Tibial nerve (tissue), 4 donors: Measurements from ENCODE around the gene SUDS3. TPM values are rescaled to one million over a fixed set of nuclear protein-coding genes. Genes with fewer than 3 reads are reported as not detected.

Experiments
- DNase-seq, 2 donors: peaks; one replicate each; pipeline ENCODE4 v3.0.0-alpha.2; 2019; ENCODE audit warnings: low spot score in 2 of 2
- H3K27ac ChIP-seq, 4 donors: fragments of 200-600 bp; sonication (generic) in 3 of 4; one replicate each; pipeline ENCODE4 v1.5.1; 2017 to 2019; ENCODE audit warnings: mild to moderate bottlenecking in 1 of 4
- H3K27me3 ChIP-seq, 2 donors: fragments of 200-600 bp; sonication (generic) in 1 of 2; one replicate each; pipeline versions ENCODE4 v1.5.1 to v1.6.0; 2017 to 2019
- H3K36me3 ChIP-seq, 3 donors: fragments of 200-600 bp; sonication (generic); one replicate each; pipeline ENCODE4 v1.5.1; 2018 to 2019
- H3K4me1 ChIP-seq, 4 donors: fragments of 200-600 bp; sonication (generic) in 3 of 4; one replicate each; pipeline ENCODE4 v1.5.1; 2017 to 2019
- H3K4me3 ChIP-seq, 4 donors: fragments of 200-600 bp; sonication (generic) in 3 of 4; one replicate each; pipeline ENCODE4 v1.5.1; 2017 to 2019; ENCODE audit warnings: mild to moderate bottlenecking in 1 of 4, moderate library complexity in 1 of 4
- H3K9me3 ChIP-seq, 4 donors: fragments of 200-600 bp; sonication (generic) in 3 of 4; one replicate each; pipeline ENCODE4 v1.5.1; 2017 to 2019
- EP300 ChIP-seq, 2 donors: sonication (generic); formaldehyde crosslinking; IDR thresholded peaks; one replicate each; pipeline ENCODE4 v1.6.1; 2017; ENCODE audit warnings: antibody characterized with exemption in 2 of 2, mild to moderate bottlenecking in 1 of 2
- POLR2A ChIP-seq, 2 donors: fragments of 450-650 bp; IDR thresholded peaks; one replicate each; pipeline ENCODE4 v1.6.1; 2017; ENCODE audit warnings: antibody characterized with exemption in 2 of 2, mild to moderate bottlenecking in 2 of 2, moderate library complexity in 2 of 2
- WGBS, 2 donors: methylation state at CpG; one replicate each; pipeline ENCODE4 v1.1.5; 2018; 5-methylcytosine and 5-hydroxymethylcytosine counted together
- total RNA-seq, 4 donors: library from RNA; depleted of rRNA; stranded (reverse); fragments of >200 nt; gene quantifications; one replicate each; pipeline ENCODE4 v1.1.0, GENCODE V29; 2016
- TF ChIP-seq, protein P1 (sequence below), 5 experiments: fragments of 200-600 bp in 3 of 5; fragments of 450-650 bp in 2 of 5; sonication (generic) in 3 of 5; IDR thresholded peaks; one replicate each; pipeline ENCODE4 v1.5.1; 2016 to 2019; ENCODE audit warnings: antibody characterized with exemption in 5 of 5, mild to moderate bottlenecking in 3 of 5, moderate library complexity in 2 of 5

The SUDS3 gene
- total RNA-seq, 4 donors from 2014 or later: 33.9 to 92.0 (median 58.3) TPM

DNA sequence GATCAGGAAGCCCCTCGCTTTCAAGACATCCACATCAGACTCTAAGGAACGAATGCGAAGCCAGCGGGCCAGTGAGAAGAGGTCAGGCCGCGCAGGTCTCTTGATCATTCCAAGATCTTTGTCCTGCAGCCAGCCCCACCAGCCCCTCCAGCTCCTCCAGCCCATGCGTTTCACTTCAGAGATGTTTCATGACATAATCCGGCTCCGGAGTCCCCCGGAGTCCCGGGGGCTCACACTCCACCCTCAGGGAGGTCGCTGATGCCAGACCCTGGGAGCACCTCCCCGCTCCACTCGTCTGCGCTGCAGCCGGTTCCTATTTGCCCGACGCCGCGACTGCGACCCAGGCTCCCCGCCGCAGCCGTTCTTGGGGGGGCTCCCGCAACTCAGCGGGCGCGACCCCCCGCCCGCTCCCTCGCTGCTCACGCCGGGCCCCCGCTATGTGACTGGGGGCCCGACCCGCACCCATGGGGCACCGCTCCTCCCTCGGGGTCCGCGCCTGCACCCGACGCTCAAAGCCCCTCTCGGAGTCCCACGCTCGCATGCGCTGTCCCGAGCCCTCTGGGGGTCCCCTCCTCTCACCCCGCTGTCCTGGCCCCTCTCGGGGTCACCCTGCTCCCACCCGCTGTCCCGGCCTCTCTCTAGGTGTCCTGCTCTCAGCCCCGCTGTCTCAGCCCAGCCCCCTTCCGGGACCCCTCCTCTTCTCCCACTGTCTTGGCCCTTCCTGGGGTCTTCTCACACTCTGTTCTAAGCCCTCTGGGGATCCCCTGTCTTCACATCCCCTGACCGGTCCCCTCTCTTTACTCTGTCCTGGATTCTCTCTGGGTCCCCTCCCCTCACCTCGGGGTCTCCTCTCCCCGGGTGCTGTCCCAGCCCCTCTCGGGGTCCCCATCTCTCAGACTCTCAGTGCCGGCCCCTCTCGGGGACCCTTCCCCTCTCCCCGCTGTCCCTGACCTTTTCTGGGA lies 4.8 kb upstream of the SUDS3 start:
- H3K9me3 ChIP-seq: no peaks in the 10 kb centered on the region
- 3 to 4% methylated on average over 33 to 44 of the region's 60 CpGs for WGBS, 2 donors
- peaks cover 0 to 51% (median 15%) of the 10 kb centered on the region in 4 donors for H3K4me1 ChIP-seq
- H3K4me3 ChIP-seq: peak overlapping the region; percentile 71 to 87 (median 82)
- H3K27ac ChIP-seq: peak overlapping the region in 3 of 4 donors; percentile 26 to 97 (median 87)
- H3K36me3 ChIP-seq: no peaks in the 10 kb centered on the region
- DNase-seq: no peak
- H3K27me3 ChIP-seq: no peaks in the 10 kb centered on the region
- TF ChIP-seq, protein P1, sequence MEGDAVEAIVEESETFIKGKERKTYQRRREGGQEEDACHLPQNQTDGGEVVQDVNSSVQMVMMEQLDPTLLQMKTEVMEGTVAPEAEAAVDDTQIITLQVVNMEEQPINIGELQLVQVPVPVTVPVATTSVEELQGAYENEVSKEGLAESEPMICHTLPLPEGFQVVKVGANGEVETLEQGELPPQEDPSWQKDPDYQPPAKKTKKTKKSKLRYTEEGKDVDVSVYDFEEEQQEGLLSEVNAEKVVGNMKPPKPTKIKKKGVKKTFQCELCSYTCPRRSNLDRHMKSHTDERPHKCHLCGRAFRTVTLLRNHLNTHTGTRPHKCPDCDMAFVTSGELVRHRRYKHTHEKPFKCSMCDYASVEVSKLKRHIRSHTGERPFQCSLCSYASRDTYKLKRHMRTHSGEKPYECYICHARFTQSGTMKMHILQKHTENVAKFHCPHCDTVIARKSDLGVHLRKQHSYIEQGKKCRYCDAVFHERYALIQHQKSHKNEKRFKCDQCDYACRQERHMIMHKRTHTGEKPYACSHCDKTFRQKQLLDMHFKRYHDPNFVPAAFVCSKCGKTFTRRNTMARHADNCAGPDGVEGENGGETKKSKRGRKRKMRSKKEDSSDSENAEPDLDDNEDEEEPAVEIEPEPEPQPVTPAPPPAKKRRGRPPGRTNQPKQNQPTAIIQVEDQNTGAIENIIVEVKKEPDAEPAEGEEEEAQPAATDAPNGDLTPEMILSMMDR (IDR thresholded peaks at IDR 0.05): no peak
- no peak for TF ChIP-seq EP300 (IDR thresholded peaks at IDR 0.05)
- no peak for TF ChIP-seq POLR2A (IDR thresholded peaks at IDR 0.05)

DNA sequence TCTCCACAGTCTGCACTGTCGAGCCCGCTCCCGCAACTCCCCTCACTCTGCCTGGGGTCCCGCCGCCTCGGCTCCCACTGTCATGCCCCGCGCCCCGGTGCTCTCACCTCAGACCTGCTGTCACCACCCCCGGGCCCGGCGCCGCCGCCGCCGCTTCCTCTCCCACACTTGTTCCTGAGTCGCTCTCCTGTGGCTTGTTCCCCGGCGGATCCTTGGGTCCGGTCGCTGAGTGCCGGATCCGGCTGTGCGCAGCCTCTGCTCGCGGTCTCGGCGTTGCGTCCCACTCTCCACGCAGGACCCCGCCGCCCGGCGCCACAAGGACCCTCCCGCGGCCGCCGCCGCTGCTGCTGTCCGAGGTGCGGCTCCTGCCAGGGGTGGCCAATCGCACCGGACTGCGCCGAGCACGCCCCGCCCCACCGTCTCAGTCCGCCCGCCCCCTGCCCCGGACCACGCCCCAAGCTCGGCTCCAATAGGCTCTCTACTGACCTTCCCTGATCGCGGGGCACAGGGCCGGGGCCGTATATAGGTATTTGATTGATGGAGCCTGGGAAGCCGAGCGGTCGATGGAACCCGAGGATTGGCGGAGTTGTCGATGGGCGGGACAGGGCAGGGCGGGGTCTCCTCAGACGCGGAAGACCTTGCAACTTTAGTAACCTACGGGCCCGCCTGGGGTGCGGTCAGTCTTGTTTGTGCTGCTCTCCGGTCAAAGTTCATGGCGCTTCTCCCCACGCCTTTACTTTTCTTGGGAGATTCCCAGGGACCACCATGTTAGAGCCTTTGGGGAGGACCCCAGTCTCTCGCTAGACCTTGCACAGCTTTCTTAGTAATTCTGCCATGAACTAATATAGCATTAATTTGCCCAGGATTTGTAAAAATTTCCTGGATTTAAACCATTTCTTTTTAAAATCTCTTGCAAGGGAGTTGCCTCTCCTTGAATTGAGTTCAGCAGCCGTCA lies 3.5 kb upstream of the SUDS3 start, which contains the start of gene TAOK3:
TSS of gene TAOK3 (minus strand) at position 367 of the 955 bp plus-strand sequence. CDS start 117,340 bp downstream, outside the sequence.
- H3K4me1 ChIP-seq: peaks cover 0 to 60% (median 15%) of the 10 kb centered on the region in 4 donors
- TF ChIP-seq, protein P1 (IDR thresholded peaks at IDR 0.05): no peak
- TF ChIP-seq POLR2A (IDR thresholded peaks at IDR 0.05) (peak; percentile 67 to 84), EP300 (IDR thresholded peaks at IDR 0.05) (peak in 1 of 2 donors; percentile 94)
- WGBS, 2 donors: 0 to 1% methylated on average over 45 to 72 of the region's 75 CpGs
- no peaks in the 10 kb centered on the region for H3K9me3 ChIP-seq
- H3K4me3 ChIP-seq: peak within 1 kb of the TSS; percentile 71 to 87 (median 82)
- H3K36me3 ChIP-seq: no peaks in the 10 kb centered on the region
- peak; percentile 98 to 99 for DNase-seq
- no peaks in the 10 kb centered on the region for H3K27me3 ChIP-seq
- H3K27ac ChIP-seq: peak within 1 kb of the TSS; percentile 58 to 97 (median 92)

DNA sequence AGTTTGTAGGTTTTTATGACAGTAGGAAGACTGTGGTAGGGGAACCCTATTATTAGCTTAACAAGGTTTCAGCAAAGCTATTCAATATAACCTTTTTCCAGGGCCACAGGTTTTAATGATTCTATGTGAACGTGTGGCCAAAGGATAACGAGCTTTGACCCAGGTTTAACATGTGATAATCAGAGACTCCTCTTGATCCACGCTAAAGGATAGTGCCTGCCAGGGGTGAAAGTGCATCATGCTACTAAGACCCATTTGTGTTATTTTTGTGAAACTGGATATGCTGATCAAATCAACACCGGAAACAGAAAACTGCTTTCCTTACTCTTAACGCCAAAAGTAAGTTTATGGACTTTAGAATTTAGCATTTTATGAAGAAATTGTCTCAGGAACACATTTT lies 2.7 kb upstream of the SUDS3 start:
- H3K27ac ChIP-seq: peak overlapping the region in 3 of 4 donors; percentile 87 to 97 (median 96)
- peaks cover 0 to 67% (median 16%) of the 10 kb centered on the region in 4 donors for H3K4me1 ChIP-seq
- no peak for DNase-seq
- 47 to 60% methylated on average over 5 of the region's 5 CpGs for WGBS, 2 donors
- no peaks in the 10 kb centered on the region for H3K27me3 ChIP-seq
- H3K4me3 ChIP-seq: peak overlapping the region; percentile 57 to 87 (median 76)
- H3K36me3 ChIP-seq: peaks cover 0 to under 1% (median 0%) of the 10 kb centered on the region in 3 donors
- TF ChIP-seq EP300 (IDR thresholded peaks at IDR 0.05) (no peak), POLR2A (IDR thresholded peaks at IDR 0.05) (no peak)
- TF ChIP-seq, protein P1 (IDR thresholded peaks at IDR 0.05): no peak
- no peaks in the 10 kb centered on the region for H3K9me3 ChIP-seq

DNA sequence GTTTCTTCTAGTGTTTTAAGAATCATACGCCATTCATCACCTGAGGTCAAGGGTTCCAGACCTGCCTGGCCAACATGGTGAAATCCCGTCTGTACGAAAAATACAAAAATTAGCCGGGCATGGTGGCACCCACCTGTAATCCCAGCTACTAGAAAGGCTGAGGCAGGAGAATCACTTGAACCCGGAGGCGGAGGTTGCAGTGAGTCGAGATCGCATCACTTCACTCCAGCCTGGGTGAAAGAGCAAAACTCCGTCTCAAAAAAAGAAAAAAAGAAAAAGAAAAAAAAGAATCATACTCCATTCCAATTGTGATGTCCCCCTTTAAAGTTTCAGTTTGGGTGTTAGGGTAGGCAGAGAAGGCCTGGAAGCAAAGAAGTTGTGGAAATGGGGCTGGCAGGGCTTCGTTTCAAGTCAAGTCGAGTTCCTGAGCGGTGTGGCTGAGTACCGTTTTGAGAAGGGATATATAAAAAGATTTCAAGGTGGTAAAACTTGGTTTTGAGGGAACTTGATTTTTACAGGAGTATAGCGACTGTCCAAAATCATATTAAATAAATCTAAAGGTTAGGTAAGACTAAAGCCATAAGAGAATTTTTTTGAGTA lies 2.1 kb upstream of the SUDS3 start:
- TF ChIP-seq POLR2A (IDR thresholded peaks at IDR 0.05) (no peak), EP300 (IDR thresholded peaks at IDR 0.05) (no peak)
- TF ChIP-seq, protein P1 (IDR thresholded peaks at IDR 0.05): no peak

More for the DNA sequence above, 2.1 kb upstream of the SUDS3 start:
- peaks cover 0 to 73% (median 16%) of the 10 kb centered on the region in 4 donors for H3K4me1 ChIP-seq
- no peaks in the 10 kb centered on the region for H3K27me3 ChIP-seq
- no peak for DNase-seq
- H3K9me3 ChIP-seq: no peaks in the 10 kb centered on the region
- peak overlapping the region in 2 of 4 donors; percentile 96 to 97 for H3K27ac ChIP-seq
- H3K36me3 ChIP-seq: peaks cover 0 to 6% (median 0%) of the 10 kb centered on the region in 3 donors
- 81 to 83% methylated on average over 14 of the region's 14 CpGs for WGBS, 2 donors
- no peak overlapping the region for H3K4me3 ChIP-seq
